Activated naive CD8-positive, alpha-beta T cell (primary cell): ENCODE measurements around the gene DCPS.
"Not testable (repeated sequence)": the region's sequence is repeated elsewhere in the genome, so short reads cannot be mapped to it uniquely, and the experiment has no call there.

Source experiments
- H3K27ac Mint-ChIP-seq: one replicate; pipeline ENCODE4 v1.8.0; 2021; ENCODE audit warnings: mixed read lengths
- H3K27me3 Mint-ChIP-seq: one replicate; pipeline ENCODE4 v1.8.0; 2021; ENCODE audit warnings: mixed read lengths
- H3K36me3 Mint-ChIP-seq: one replicate; pipeline ENCODE4 v1.8.0; 2021; ENCODE audit warnings: mixed read lengths
- H3K4me1 Mint-ChIP-seq: one replicate; pipeline ENCODE4 v1.8.0; 2021; ENCODE audit warnings: low read depth, mixed read lengths
- H3K4me3 Mint-ChIP-seq: one replicate; pipeline ENCODE4 v1.8.0; 2021; ENCODE audit warnings: mild to moderate bottlenecking, mixed read lengths
- H3K9me3 Mint-ChIP-seq: one replicate; pipeline ENCODE4 v1.8.0; 2021; ENCODE audit warnings: low read depth, mixed read lengths

DCPS gene

GRCh38 chr11:126280595-126280994 is 23.3 kb upstream of the DCPS start:
- Mint-ChIP-seq H3K9me3 (no peaks in the 10 kb centered on the region), H3K27ac (peak overlapping the region; percentile 68), H3K36me3 (peaks cover 3% of the 10 kb centered on the region), H3K4me3 (no peak overlapping the region), H3K4me1 (peaks cover 44% of the 10 kb centered on the region), H3K27me3 (no peaks in the 10 kb centered on the region)

GRCh38 chr11:126281245-126281644 is 22.6 kb upstream of the DCPS start:
- H3K27ac Mint-ChIP-seq = peak overlapping the region; percentile 94
- peak overlapping the region; percentile 92 for H3K4me3 Mint-ChIP-seq

GRCh38 chr11:126281666-126282175 is 22.1 kb upstream of the DCPS start:
- peaks cover 3% of the 10 kb centered on the region for H3K36me3 Mint-ChIP-seq
- no peaks in the 10 kb centered on the region for H3K9me3 Mint-ChIP-seq
- H3K27ac Mint-ChIP-seq = peak overlapping the region; percentile 94
- peak overlapping the region; percentile 92 for H3K4me3 Mint-ChIP-seq
- H3K27me3 Mint-ChIP-seq = no peaks in the 10 kb centered on the region
- H3K4me1 Mint-ChIP-seq = peaks cover 48% of the 10 kb centered on the region

More at GRCh38 chr11:126281245-126281644, 22.6 kb upstream of the DCPS start:
- peaks cover 46% of the 10 kb centered on the region for H3K4me1 Mint-ChIP-seq
- H3K36me3 Mint-ChIP-seq = peaks cover 3% of the 10 kb centered on the region
- no peaks in the 10 kb centered on the region for H3K27me3 Mint-ChIP-seq
- no peaks in the 10 kb centered on the region for H3K9me3 Mint-ChIP-seq

DNA sequence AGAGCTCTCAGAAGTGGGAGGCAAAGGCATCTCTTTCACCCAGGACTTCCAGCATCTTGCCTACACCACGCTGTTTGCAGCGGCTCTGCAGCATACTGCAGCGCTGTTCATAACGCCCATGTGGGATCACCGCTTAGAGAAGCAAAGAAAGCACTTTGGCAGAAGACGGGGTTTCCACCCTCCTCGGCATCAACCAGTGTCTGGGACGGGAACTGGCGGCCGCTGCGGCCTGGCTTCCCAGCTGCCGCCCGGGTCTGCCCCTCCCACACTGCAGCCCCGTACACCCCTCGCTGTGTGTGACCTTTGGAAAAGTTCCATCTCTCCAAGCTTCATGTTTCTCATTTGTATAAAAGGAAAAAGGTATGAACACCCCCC is 21.5 kb upstream of the DCPS start:
- H3K9me3 Mint-ChIP-seq = no peaks in the 10 kb centered on the region
- H3K27ac Mint-ChIP-seq = peak overlapping the region; percentile 94
- peaks cover 51% of the 10 kb centered on the region for H3K4me1 Mint-ChIP-seq
- no peaks in the 10 kb centered on the region for H3K27me3 Mint-ChIP-seq
- H3K4me3 Mint-ChIP-seq = peak overlapping the region; percentile 92
- H3K36me3 Mint-ChIP-seq = peaks cover 5% of the 10 kb centered on the region

- Mint-ChIP-seq H3K36me3 (peaks cover 4% of the 10 kb centered on the region), H3K4me3 (peak within 1 kb of the TSS; percentile 99), H3K27ac (peak within 1 kb of the TSS; percentile 94), H3K9me3 (no peaks in the 10 kb centered on the region), H3K27me3 (no peaks in the 10 kb centered on the region), H3K4me1 (peaks cover 51% of the 10 kb centered on the region)
These were observed 20.9 kb upstream of the DCPS start, which contains the start of gene TIRAP for GRCh38 chr11:126282736-126283591. TSS of gene TIRAP (plus strand) at chr11:126283093. CDS start at chr11:126290895, 7,802 bp downstream.

DNA sequence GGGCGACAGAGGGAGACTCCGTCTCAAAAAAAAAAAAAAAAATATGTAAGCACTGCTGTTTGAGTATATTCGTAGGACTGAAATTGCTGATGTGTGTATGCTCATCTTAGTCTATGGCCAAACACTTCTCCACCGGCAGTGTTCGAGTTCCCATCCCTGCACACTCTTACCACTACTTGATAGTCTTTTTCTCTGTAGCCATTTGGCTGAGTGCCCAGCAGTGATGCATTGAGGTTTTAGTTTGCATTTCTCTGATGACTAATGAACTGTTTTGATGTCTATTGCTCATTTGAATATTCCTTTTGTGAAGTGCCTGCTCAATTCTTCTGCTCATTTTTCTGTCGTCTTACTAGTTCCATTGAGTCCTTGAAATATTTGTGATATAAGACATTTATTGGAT is 19.0 kb upstream of the DCPS start:
- Mint-ChIP-seq H3K36me3 (peaks cover 2% of the 10 kb centered on the region), H3K27ac (peak overlapping the region; percentile 48), H3K4me3 (peak overlapping the region; percentile 99), H3K27me3 (no peaks in the 10 kb centered on the region), H3K4me1 (peaks cover 52% of the 10 kb centered on the region), H3K9me3 (no peaks in the 10 kb centered on the region)

GRCh38 chr11:126288237-126288636 is 15.6 kb upstream of the DCPS start:
- Mint-ChIP-seq H3K4me1 (peaks cover 29% of the 10 kb centered on the region), H3K4me3 (no peak overlapping the region), H3K9me3 (no peaks in the 10 kb centered on the region), H3K36me3 (peaks cover 2% of the 10 kb centered on the region), H3K27ac (no peak overlapping the region), H3K27me3 (no peaks in the 10 kb centered on the region)

DNA sequence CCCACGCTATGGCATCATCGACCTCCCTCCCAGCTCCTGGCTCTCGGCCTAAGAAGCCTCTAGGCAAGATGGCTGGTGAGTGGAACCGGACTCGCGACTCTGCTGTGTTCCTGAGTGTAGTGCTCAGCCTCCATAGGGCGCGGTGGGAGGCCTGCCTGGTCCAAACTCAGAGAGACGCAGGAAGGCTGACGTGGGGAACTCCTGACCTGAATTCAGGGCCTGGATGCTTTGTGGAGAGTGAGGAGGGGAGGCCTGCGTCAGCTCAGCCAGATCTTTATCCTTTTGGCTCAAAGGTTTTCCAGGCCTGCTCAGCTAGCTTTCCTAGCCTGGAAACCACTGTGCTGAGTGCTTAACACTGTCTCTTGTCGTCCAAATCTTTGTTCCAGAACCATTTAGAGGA is 13.0 kb upstream of the DCPS start:
- Mint-ChIP-seq H3K27ac (no peak overlapping the region), H3K27me3 (no peaks in the 10 kb centered on the region), H3K9me3 (no peaks in the 10 kb centered on the region), H3K4me3 (no peak overlapping the region), H3K36me3 (peaks cover 5% of the 10 kb centered on the region), H3K4me1 (peaks cover 19% of the 10 kb centered on the region)

DNA sequence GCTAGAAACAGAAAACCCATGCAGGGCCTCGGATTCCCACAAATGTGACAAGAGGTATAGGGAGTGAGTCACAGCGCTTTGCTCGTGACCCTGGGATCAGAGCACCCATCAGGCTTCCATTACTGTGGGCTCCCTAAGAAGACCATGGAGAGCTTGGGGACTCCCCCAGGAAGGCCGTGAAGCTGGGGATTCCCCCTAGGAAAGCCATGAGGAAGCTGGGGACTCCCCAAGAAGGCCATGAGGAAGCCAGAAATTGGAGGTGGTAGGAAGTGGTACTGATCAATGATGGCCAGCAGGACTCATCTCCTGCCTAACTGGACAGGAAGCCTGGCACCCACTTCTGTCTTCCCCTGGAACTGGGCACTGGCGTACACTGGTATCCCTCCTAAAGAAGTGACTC is 10.1 kb upstream of the DCPS start:
- Mint-ChIP-seq H3K27ac (peak overlapping the region; percentile 46), H3K4me3 (no peak overlapping the region), H3K9me3 (no peaks in the 10 kb centered on the region), H3K4me1 (peaks cover 11% of the 10 kb centered on the region), H3K27me3 (no peaks in the 10 kb centered on the region), H3K36me3 (peaks cover 3% of the 10 kb centered on the region)

DNA sequence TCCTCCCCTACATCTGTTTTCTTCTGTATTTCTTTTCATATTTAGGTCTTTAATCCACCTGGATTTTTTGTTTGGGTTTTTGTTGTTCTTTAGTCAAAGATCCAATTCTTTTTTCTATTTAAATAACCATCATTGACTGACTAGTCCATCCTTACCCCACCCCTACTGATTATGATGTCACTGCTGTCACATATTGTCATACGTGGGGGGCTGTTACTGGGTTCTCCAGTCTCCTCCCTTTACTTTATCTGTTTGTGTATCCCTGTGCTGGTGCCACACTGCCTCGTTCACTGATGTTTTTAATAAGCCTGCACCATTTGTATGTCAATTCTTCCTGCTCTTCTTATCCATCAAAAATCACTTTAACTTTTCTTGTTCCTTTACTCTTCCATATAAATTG is 6.9 kb upstream of the DCPS start:
- H3K9me3 Mint-ChIP-seq = no peaks in the 10 kb centered on the region
- H3K36me3 Mint-ChIP-seq = peaks cover 3% of the 10 kb centered on the region
- no peak overlapping the region for H3K27ac Mint-ChIP-seq
- no peaks in the 10 kb centered on the region for H3K27me3 Mint-ChIP-seq
- peaks cover 11% of the 10 kb centered on the region for H3K4me1 Mint-ChIP-seq
- no peak overlapping the region for H3K4me3 Mint-ChIP-seq

- peak overlapping the region; percentile 98 for H3K27ac Mint-ChIP-seq
- H3K4me3 Mint-ChIP-seq = peak overlapping the region; percentile 87
- peaks cover 6% of the 10 kb centered on the region for H3K36me3 Mint-ChIP-seq
- no peaks in the 10 kb centered on the region for H3K27me3 Mint-ChIP-seq
- H3K4me1 Mint-ChIP-seq = peaks cover 38% of the 10 kb centered on the region
- H3K9me3 Mint-ChIP-seq = peaks cover 3% of the 10 kb centered on the region
These were observed 706 bp downstream of the DCPS start for GRCh38 chr11:126304457-126305075.

DNA sequence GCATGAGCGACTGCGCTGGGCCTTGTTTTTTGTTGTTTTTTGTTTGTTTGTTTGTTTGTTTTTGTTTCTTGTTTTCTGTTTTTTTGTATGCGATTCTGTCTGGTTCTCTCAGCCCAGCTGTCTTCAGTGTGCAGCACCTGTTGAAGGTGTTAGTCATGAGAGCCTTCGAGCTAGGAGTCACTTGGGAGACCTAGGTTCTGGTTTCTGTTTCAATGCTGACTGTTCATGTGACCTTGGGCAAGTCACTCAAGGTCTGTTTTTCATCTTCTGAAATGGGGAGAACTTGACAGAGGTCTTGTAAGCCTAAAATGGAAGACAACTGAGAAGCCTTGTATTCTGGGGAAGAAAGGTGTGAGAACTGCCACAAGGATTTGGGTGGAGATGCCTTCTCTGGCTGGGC is 1.8 kb downstream of the DCPS start:
- Mint-ChIP-seq H3K27ac (peak overlapping the region; percentile 94), H3K4me1 (peaks cover 47% of the 10 kb centered on the region), H3K4me3 (peak overlapping the region; percentile 87), H3K36me3 (peaks cover 6% of the 10 kb centered on the region), H3K27me3 (no peaks in the 10 kb centered on the region), H3K9me3 (peaks cover 3% of the 10 kb centered on the region)

GRCh38 chr11:126307706-126308105 is 3.8 kb downstream of the DCPS start:
- H3K36me3 Mint-ChIP-seq = peaks cover 4% of the 10 kb centered on the region
- no peak overlapping the region for H3K4me3 Mint-ChIP-seq
- H3K27ac Mint-ChIP-seq = peak overlapping the region; percentile 66
- H3K27me3 Mint-ChIP-seq = no peaks in the 10 kb centered on the region
- peaks cover 46% of the 10 kb centered on the region for H3K4me1 Mint-ChIP-seq
- peaks cover 3% of the 10 kb centered on the region for H3K9me3 Mint-ChIP-seq

- H3K27me3 Mint-ChIP-seq = no peaks in the 10 kb centered on the region
- H3K4me1 Mint-ChIP-seq = peaks cover 42% of the 10 kb centered on the region
- peaks cover 4% of the 10 kb centered on the region for H3K36me3 Mint-ChIP-seq
- no peak overlapping the region for H3K4me3 Mint-ChIP-seq
- H3K27ac Mint-ChIP-seq = no peak overlapping the region
- peaks cover 3% of the 10 kb centered on the region for H3K9me3 Mint-ChIP-seq
These were observed 4.4 kb downstream of the DCPS start for GRCh38 chr11:126308271-126308671.

DNA sequence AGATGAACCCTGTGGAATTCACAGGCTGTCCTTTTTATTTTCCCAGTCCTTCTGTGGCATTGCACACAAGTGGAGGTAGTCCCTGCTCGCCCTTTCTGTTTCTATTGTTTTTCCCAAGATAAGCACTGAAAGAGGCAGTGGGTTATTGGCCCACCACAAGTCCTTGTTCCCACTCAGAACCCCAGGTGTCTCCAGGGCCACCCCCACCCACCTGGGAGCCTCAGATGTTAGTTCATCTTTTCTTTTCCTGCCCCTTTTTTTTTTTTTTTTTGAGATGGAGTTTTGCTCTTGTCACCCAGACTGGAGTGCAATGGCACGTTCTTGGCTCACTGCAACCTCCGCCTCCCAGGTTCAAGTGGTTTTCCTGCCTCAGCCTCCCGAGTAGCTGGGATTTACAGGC is 4.9 kb downstream of the DCPS start:
- H3K9me3 Mint-ChIP-seq = not testable (repeated sequence)

More for the DNA sequence above, 4.9 kb downstream of the DCPS start:
- H3K27me3 Mint-ChIP-seq, H3K27ac Mint-ChIP-seq, H3K4me3 Mint-ChIP-seq, H3K36me3 Mint-ChIP-seq: not testable (repeated sequence)
- H3K4me1 Mint-ChIP-seq = peaks cover 41% of the 10 kb centered on the region
